H7 (cell line): ENCODE data around the gene LCN1. TPM values are rescaled to one million over a fixed set of nuclear protein-coding genes. Genes with fewer than 3 reads are reported as not detected.

Experiments used
- DNase-seq: peaks from one replicate; pipeline ENCODE4 v3.0.0; 2012
- H3K27me3 ChIP-seq: 2 replicates; pipeline ENCODE4 v1.6.0; 2011; ENCODE audit warnings: mild to moderate bottlenecking, low read length; ENCODE audit not compliant: control insufficient read depth, insufficient read depth
- H3K36me3 ChIP-seq: replicated peaks from 2 replicates; pipeline ENCODE4 v1.5.1; 2011; ENCODE audit warnings: low read length; ENCODE audit not compliant: control insufficient read depth, insufficient read depth
- H3K4me3 ChIP-seq: 2 replicates; pipeline ENCODE4 v1.5.1; 2011; ENCODE audit warnings: low read depth, mild to moderate bottlenecking, control low read depth, low read length, moderate library complexity; ENCODE audit not compliant: insufficient read depth
- total RNA-seq: library from RNA; depleted of rRNA; stranded (reverse); fragments of >200 nt; shearing (Covaris generic); gene quantifications from 2 replicates; pipeline ENCODE4 v1.2.3, GENCODE V29; 2014

The LCN1 gene
- total RNA-seq, 1 experiment from 2014 or later = not detected

DNA sequence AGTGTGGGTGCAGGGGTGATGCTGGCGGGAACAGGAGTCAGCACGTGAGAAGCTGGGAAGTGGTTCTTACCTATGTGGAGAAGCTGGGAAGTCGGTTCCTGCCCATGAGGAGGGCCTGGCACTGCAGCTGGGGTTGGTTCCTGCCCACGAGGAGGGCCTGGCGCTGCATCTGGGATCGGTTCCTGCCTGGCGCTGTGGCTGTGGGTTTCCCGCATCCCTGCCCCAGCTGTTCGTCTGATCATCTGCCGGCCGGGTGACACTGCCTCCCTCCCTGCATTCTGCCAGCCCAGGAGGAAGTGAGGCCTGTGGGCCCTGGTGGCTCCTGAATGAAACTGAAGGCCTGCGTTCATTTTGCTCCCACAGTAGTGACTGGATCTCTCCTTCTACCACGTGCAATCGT is 29.8 kb downstream of the LCN1 start:
- DNase-seq = peak; percentile 56
- Histone ChIP-seq H3K36me3 (no peaks in the 10 kb centered on the region), H3K4me3 (no peak overlapping the region), H3K27me3 (no peaks in the 10 kb centered on the region)

DNA sequence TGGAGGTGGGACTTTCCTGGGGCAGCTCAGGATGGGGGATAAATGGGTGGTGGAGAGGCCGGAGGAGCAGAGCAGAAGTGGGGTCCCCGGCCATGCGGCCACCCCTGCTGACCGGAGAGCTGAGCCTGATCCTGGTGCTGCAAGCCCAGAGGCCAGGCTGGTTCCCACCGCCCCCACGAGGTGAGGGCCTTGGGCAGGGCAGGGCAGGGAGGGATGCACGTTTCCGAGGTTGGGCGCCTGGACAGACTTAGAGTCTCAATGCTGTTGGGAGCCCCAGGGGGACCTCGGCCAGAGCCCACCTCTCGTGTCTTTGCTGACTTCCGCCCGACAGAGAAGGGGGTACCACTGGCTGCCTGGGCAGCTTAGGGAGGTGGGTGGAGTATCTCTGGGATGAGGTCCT is 30.2 kb downstream of the LCN1 start:
- DNase-seq = peak; percentile 39
- H3K4me3 ChIP-seq = no peak overlapping the region
- no peaks in the 10 kb centered on the region for H3K27me3 ChIP-seq
- H3K36me3 ChIP-seq = no peaks in the 10 kb centered on the region

- Histone ChIP-seq H3K27me3 (no peaks in the 10 kb centered on the region), H3K36me3 (no peaks in the 10 kb centered on the region), H3K4me3 (no peak overlapping the region)
- DNase-seq = no peak
Observed at GRCh38 chr9:135552021-135552697, 30.9 kb downstream of the LCN1 start.

GRCh38 chr9:135552698-135553171 is 31.5 kb downstream of the LCN1 start:
- DNase-seq = peak; percentile 86
- H3K4me3 ChIP-seq = no peak overlapping the region

GRCh38 chr9:135554718-135555117 is 33.5 kb downstream of the LCN1 start:
- Histone ChIP-seq H3K27me3 (no peaks in the 10 kb centered on the region), H3K36me3 (no peaks in the 10 kb centered on the region), H3K4me3 (no peak overlapping the region)
- DNase-seq = no peak

More at GRCh38 chr9:135552698-135553171, 31.5 kb downstream of the LCN1 start:
- Histone ChIP-seq H3K36me3 (no peaks in the 10 kb centered on the region), H3K27me3 (no peaks in the 10 kb centered on the region)

GRCh38 chr9:135555203-135555602 is 34.0 kb downstream of the LCN1 start:
- no peaks in the 10 kb centered on the region for H3K36me3 ChIP-seq
- no peak for DNase-seq
- no peak overlapping the region for H3K4me3 ChIP-seq

GRCh38 chr9:135555910-135556309 is 34.7 kb downstream of the LCN1 start:
- DNase-seq = peak; percentile 55
- no peaks in the 10 kb centered on the region for H3K27me3 ChIP-seq
- no peaks in the 10 kb centered on the region for H3K36me3 ChIP-seq
- H3K4me3 ChIP-seq = no peak overlapping the region

More at GRCh38 chr9:135555203-135555602, 34.0 kb downstream of the LCN1 start:
- H3K27me3 ChIP-seq = no peaks in the 10 kb centered on the region

- no peaks in the 10 kb centered on the region for H3K36me3 ChIP-seq
- H3K4me3 ChIP-seq = no peak overlapping the region
- H3K27me3 ChIP-seq = no peaks in the 10 kb centered on the region
- DNase-seq = no peak
Observed at GRCh38 chr9:135559606-135560005, 38.4 kb downstream of the LCN1 start.

GRCh38 chr9:135561391-135562234 is 40.4 kb downstream of the LCN1 start, which contains the start of gene PAEP:
Gene PAEP, plus strand, starts transcription at chr9:135561756.
- no peaks in the 10 kb centered on the region for H3K27me3 ChIP-seq
- no peaks in the 10 kb centered on the region for H3K36me3 ChIP-seq
- no peak for DNase-seq
- no peak within 1 kb of the TSS for H3K4me3 ChIP-seq

DNA sequence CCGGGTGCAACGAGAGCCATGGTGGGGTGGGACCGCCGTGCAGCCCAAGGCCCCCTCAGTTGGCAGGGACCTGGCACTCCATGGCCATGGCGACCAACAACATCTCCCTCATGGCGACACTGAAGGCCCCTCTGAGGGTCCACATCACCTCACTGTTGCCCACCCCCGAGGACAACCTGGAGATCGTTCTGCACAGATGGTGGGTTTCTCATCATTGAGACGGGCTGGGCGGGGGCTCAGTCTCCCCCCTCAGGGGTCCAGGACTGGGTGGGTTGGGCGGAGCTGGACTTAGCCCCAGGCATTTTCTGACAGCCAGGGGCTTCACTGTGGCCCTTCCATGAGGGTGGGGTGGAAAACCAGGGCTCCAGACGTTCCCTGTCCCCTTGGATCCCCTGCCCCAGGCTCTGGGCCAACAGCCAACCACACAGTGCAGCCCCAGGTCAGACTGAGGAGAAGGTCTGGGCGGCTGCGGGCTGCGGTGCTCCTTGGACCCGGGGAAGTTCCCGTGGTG is 41.0 kb downstream of the LCN1 start:
- Histone ChIP-seq H3K4me3 (no peak overlapping the region), H3K36me3 (no peaks in the 10 kb centered on the region), H3K27me3 (no peaks in the 10 kb centered on the region)
- no peak for DNase-seq

GRCh38 chr9:135563039-135563476 is 41.8 kb downstream of the LCN1 start:
- Histone ChIP-seq H3K4me3 (no peak overlapping the region), H3K36me3 (no peaks in the 10 kb centered on the region), H3K27me3 (no peaks in the 10 kb centered on the region)
- no peak for DNase-seq

DNA sequence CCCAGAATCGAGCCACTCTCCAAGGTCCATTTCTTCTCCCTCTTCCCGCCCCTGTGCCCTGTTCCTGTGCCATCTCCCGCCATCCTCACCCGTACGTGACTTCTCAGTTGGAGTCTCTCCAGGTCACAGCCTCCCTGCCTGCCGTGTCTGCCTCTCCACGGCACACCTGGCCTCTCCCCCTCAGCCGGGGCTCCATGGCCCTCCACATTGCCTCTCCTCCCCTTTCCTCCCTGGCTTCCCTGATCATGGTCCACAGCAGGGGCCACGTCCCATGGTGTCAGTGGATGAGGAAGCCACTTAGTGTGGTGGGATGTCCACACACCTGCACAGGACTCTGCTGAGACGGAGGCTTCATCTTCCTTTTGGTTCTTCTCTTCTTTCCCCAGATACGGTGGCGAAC is 42.6 kb downstream of the LCN1 start:
- Histone ChIP-seq H3K27me3 (no peaks in the 10 kb centered on the region), H3K36me3 (no peaks in the 10 kb centered on the region), H3K4me3 (no peak overlapping the region)
- no peak for DNase-seq

- DNase-seq = peak; percentile 61
- Histone ChIP-seq H3K36me3 (no peaks in the 10 kb centered on the region), H3K4me3 (no peak overlapping the region), H3K27me3 (no peaks in the 10 kb centered on the region)
Observed at GRCh38 chr9:135565141-135565628, 43.9 kb downstream of the LCN1 start.

DNA sequence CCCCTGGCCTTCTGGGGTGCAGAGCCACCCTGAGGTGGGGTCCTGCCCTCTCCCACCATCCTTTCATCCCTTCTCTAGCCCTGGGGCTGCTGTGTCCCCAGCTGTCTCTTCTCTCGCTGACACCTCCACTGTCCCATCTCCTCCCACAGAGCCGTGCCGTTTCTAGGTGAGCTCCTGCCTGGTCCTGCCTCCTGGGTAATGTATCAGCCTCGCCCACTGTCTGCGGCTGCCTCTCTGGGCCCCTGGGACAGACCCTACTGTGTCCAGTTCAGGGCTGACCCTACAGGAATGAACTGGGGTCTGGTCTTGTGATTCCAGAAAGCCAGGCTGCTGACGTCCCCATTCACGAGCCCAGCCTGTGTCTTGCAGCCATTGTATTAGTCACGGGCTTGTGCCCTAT is 44.4 kb downstream of the LCN1 start:
- no peaks in the 10 kb centered on the region for H3K36me3 ChIP-seq
- no peaks in the 10 kb centered on the region for H3K27me3 ChIP-seq
- no peak for DNase-seq
- no peak overlapping the region for H3K4me3 ChIP-seq

GRCh38 chr9:135566552-135566951 is 45.3 kb downstream of the LCN1 start:
- no peaks in the 10 kb centered on the region for H3K36me3 ChIP-seq
- no peak for DNase-seq

More at GRCh38 chr9:135566552-135566951, 45.3 kb downstream of the LCN1 start:
- H3K27me3 ChIP-seq = no peaks in the 10 kb centered on the region
- no peak overlapping the region for H3K4me3 ChIP-seq
